HepG2 (cell line): ENCODE measurements around the gene ASPRV1. TPM values are rescaled to one million over a fixed set of nuclear protein-coding genes. Genes with fewer than 3 reads are reported as not detected.

Experiments used
- ATAC-seq: fragments of 200-7000 bp; cut with Tn5 transposase; 3 replicates; pipeline ENCODE4 v1.9.1; 2020; ENCODE audit warnings: mild to moderate bottlenecking, moderate library complexity
- BruUV-seq: library from RNA; stranded (reverse); fragments of 400-500 nt; replicated peaks from 2 replicates; lab custom pipeline; 2021; lab: Mats Ljungman, UMichigan
- CTCF ChIA-PET: fragments of 300-600 bp; formaldehyde crosslinking; extraction: SDS; loops from one replicate; lab custom pipeline; 2021; ENCODE audit warnings: low total read pairs, inconsistent platforms, low intra/inter-chr PET ratio; lab: Yijun Ruan, JAX
- POLR2A ChIA-PET: fragments of 350-600 bp; sonication (Branson Sonifier 250); formaldehyde crosslinking; loops from one replicate; lab custom pipeline; 2020; ENCODE audit warnings: antibody characterized with exemption, inconsistent platforms; lab: Yijun Ruan, JAX
- DNase-seq: peaks from one replicate; pipeline ENCODE4 v3.0.0-alpha.2; 2015; ENCODE audit warnings: low spot score
- FAIRE-seq: peaks from 3 replicates; lab custom pipeline; 2011; peaks lifted over from hg19 to GRCh38; lab: Jason Lieb, UNC
- H2AFZ ChIP-seq: one replicate; pipeline ENCODE4 v1.6.1; 2011; ENCODE audit warnings: low read length, inconsistent platforms
- H3K27ac ChIP-seq: fragments of 300-600 bp; 3 replicates; pipeline ENCODE4 v1.8.0; 2011; ENCODE audit warnings: mixed run types, mild to moderate bottlenecking, mixed read lengths, low read length, inconsistent platforms; ENCODE audit not compliant: insufficient read depth; ENCODE audit errors: extremely low read length
- H3K27me3 ChIP-seq, 2 experiments: fragments of 200-600 bp in 1 of 2; 2 replicates in 1 of 2; 3 replicates in 1 of 2; pipeline versions ENCODE4 v1.6.0 to v1.8.0; 2011; ENCODE audit warnings: low read length in 2 of 2, mild to moderate bottlenecking in 2 of 2, moderate library complexity in 2 of 2, inconsistent platforms in 1 of 2; ENCODE audit not compliant: insufficient read depth in 2 of 2, control insufficient read depth in 1 of 2
- H3K36me3 ChIP-seq, 2 experiments: fragments of 200-600 bp in 1 of 2; replicated peaks in 1 of 2; 2 replicates in 1 of 2; 3 replicates in 1 of 2; pipeline versions ENCODE4 v1.5.1 to v1.8.0; 2011; ENCODE audit warnings: low read length in 2 of 2, inconsistent platforms in 1 of 2; ENCODE audit not compliant: insufficient read depth in 2 of 2, control insufficient read depth in 1 of 2
- H3K4me1 ChIP-seq: 2 replicates; pipeline ENCODE4 v1.5.1; 2012; ENCODE audit warnings: low read length, inconsistent platforms; ENCODE audit not compliant: insufficient read depth
- H3K4me2 ChIP-seq: 2 replicates; pipeline ENCODE4 v1.6.0; 2011; ENCODE audit warnings: low read depth, low read length, inconsistent platforms
- H3K4me3 ChIP-seq, 3 experiments: fragments of 200-600 bp in 1 of 3; sonication (generic), shearing (Covaris generic) in 1 of 3; replicated peaks in 1 of 3; 2 replicates each; pipeline ENCODE4 v1.5.1; 2011 to 2016; ENCODE audit warnings: low read length in 3 of 3, inconsistent platforms in 2 of 3, low read depth in 2 of 3, mild to moderate bottlenecking in 2 of 3, control low read depth in 1 of 3, mixed read lengths in 1 of 3; ENCODE audit not compliant: insufficient read depth in 1 of 3
- H3K79me2 ChIP-seq: one replicate; pipeline ENCODE4 v1.6.1; 2011; ENCODE audit warnings: low read length, inconsistent platforms; ENCODE audit not compliant: insufficient read depth
- H3K9ac ChIP-seq: 2 replicates; pipeline ENCODE4 v1.6.0; 2011; ENCODE audit warnings: mild to moderate bottlenecking, low read depth, low read length, inconsistent platforms; ENCODE audit not compliant: insufficient read depth
- H3K9me3 ChIP-seq: 2 replicates; pipeline ENCODE4 v1.5.1; 2012; ENCODE audit warnings: mild to moderate bottlenecking, low read length
- H4K20me1 ChIP-seq: 2 replicates; pipeline ENCODE4 v1.6.0; 2011; ENCODE audit warnings: inconsistent platforms, mild to moderate bottlenecking, low read length, moderate library complexity; ENCODE audit not compliant: insufficient read depth
- BCLAF1 ChIP-seq: fragments of 450-650 bp; IDR thresholded peaks from 2 replicates; pipeline ENCODE4 v1.6.1; 2017; ENCODE audit warnings: mild to moderate bottlenecking
- JARID2 ChIP-seq: sonication (generic); formaldehyde crosslinking; IDR thresholded peaks from 2 replicates; pipeline ENCODE4 v1.8.1; 2023; ENCODE audit warnings: missing genetic modification reagents, inconsistent platforms; ENCODE audit not compliant: insufficient replicate concordance
- TARDBP ChIP-seq: sonication (generic); formaldehyde crosslinking; IDR thresholded peaks from 2 replicates; pipeline ENCODE4 v1.8.0; 2022; ENCODE audit warnings: mild to moderate bottlenecking, missing genetic modification reagents
- U2AF2 ChIP-seq: fragments of 200-400 bp; formaldehyde crosslinking; IDR thresholded peaks from 2 replicates; pipeline ENCODE4 v1.6.1; 2017; ENCODE audit warnings: low read depth, mild to moderate bottlenecking, low read length
- UBTF ChIP-seq: sonication (generic); formaldehyde crosslinking; IDR thresholded peaks from 2 replicates; pipeline ENCODE4 v1.4.0; 2020; ENCODE audit warnings: mild to moderate bottlenecking, missing genetic modification reagents
- ZNF230 ChIP-seq: sonication (generic); formaldehyde crosslinking; IDR thresholded peaks from 2 replicates; pipeline ENCODE4 v1.4.0; 2020; ENCODE audit warnings: mild to moderate bottlenecking, missing genetic modification reagents
- WGBS: methylation state at CpG from one replicate; pipeline ENCODE4 v1.1.6; 2017; ENCODE audit warnings: low lambda C conversion rate; 5-methylcytosine and 5-hydroxymethylcytosine counted together
- in situ Hi-C: cut with HindIII; loops from 2 replicates; pipeline ENCODE4 v1.10.0; 2017; ENCODE audit warnings: low pct_unique_long_range_greater_than_20kb; ENCODE audit not compliant: extremely low pct_ligation_motif_present
- intact Hi-C: fragments of 100-400 bp; cut with micrococcal nuclease; formaldehyde crosslinking; loops from one replicate; pipeline ENCODE4 v1.10.0; 2022; ENCODE audit not compliant: unreplicated experiment
- polyA plus RNA-seq, 8 experiments: library from polyadenylated mRNA; depleted of rRNA in 3 of 8; stranded (reverse) in 7 of 8; unstranded in 1 of 8; fragments of >200 nt; fragmentation: Illumina TruSeq in 4 of 8; extraction: Trizol in 4 of 8; gene quantifications; 2 replicates each; pipeline versions ENCODE4 v1.2.1 to v1.2.3, GENCODE V29; 2011 to 2016; ENCODE audit warnings: low read depth in 4 of 8, missing spikeins in 1 of 8, mixed read lengths in 1 of 8; ENCODE audit not compliant: insufficient read depth in 1 of 8
- total RNA-seq, 5 experiments: library from RNA; depleted of rRNA; stranded (reverse); fragments of >200 nt; fragmentation: Illumina TruSeq; extraction: Trizol; gene quantifications; 2 replicates each; pipeline ENCODE4 v1.2.3, GENCODE V29; 2016; ENCODE audit warnings: low read depth in 1 of 5

The ASPRV1 gene
- total and polyA plus RNA-seq, 2 of the 13 experiments (the other 11 are each of a cell fraction or from before 2014, with no cell fraction given) = 0.40 to 0.48 TPM

GRCh38 chr2:69977186-69977585 is 15.8 kb upstream of the ASPRV1 start (continued):
- no peak for TF ChIP-seq BCLAF1
- no peak for TF ChIP-seq JARID2
- TF ChIP-seq U2AF2 = no peak

GRCh38 chr2:69975853-69976462 is 14.5 kb upstream of the ASPRV1 start:
- H2AFZ ChIP-seq = peak overlapping the region; percentile 71
- CTCF ChIA-PET = no interaction called here
- no peak overlapping the region for H3K9ac ChIP-seq
- ATAC-seq = peak; percentile 40
- no peaks in the 10 kb centered on the region for H3K27me3 ChIP-seq
- WGBS = 53% methylated on average over 13 of the region's 13 CpGs
- H3K27ac ChIP-seq = no peak overlapping the region
- H3K4me1 ChIP-seq = peaks cover 54% of the 10 kb centered on the region
- peak overlapping the region in 2 of 3 experiments; percentile 3 to 34; a peak in 2 of 6 replicates for H3K4me3 ChIP-seq
- H3K9me3 ChIP-seq = no peaks in the 10 kb centered on the region
- in situ Hi-C loops = no loop called here
- no peaks in the 10 kb centered on the region for H3K36me3 ChIP-seq
- H3K79me2 ChIP-seq = no peaks in the 10 kb centered on the region
- peak overlapping the region; percentile 63 for H3K4me2 ChIP-seq
- no TSS peak for BruUV-seq
- H4K20me1 ChIP-seq = no peaks in the 10 kb centered on the region
- intact Hi-C loops = no loop called here
- FAIRE-seq = peak; percentile 65
- DNase-seq = peak; percentile 70
- POLR2A ChIA-PET = interaction anchor here (1.4 to 4.2 kb wide), 3 partner anchors 21 to 62 kb away, joined by 3 to 25 read pairs (median 4); partner anchors contain the start of gene MXD1
- TF ChIP-seq TARDBP (CRISPR knock-in tag) (no peak), UBTF (0 out of 2 replicates have a peak, but pooled peaks have one; percentile 9), ZNF230 (CRISPR knock-in tag) (peak; percentile 56; the same call in 1 of the 2 replicates)
